GM18511 (cell line): ENCODE results near the gene RAPGEFL1.
A peak's percentile ranks its signal among the peaks of the same experiment; 100 is the strongest.
"Not testable (repeated sequence)": the region's sequence is repeated elsewhere in the genome, so short reads cannot be mapped to it uniquely, and the experiment has no call there.

Experiments used
- ATAC-seq: cut with Tn5 transposase; IDR thresholded peaks from one replicate; pipeline ENCODE4 v1.9.1; 2021; ENCODE audit warnings: mild to moderate bottlenecking, moderate library complexity; ENCODE audit not compliant: unreplicated experiment

Gene RAPGEFL1

GRCh38 chr17:40173091-40173777 lies 4.0 kb upstream of the RAPGEFL1 start:
- no peak for ATAC-seq

GRCh38 chr17:40173778-40174135 lies 3.5 kb upstream of the RAPGEFL1 start:
- no peak for ATAC-seq

GRCh38 chr17:40174514-40174913 lies 2.8 kb upstream of the RAPGEFL1 start:
- no peak for ATAC-seq

- no peak for ATAC-seq
Measured at GRCh38 chr17:40175928-40176753, 1.1 kb upstream of the RAPGEFL1 start.

- ATAC-seq: no peak
Measured at GRCh38 chr17:40176754-40177110, 538 bp upstream of the RAPGEFL1 start.

GRCh38 chr17:40178021-40178601 lies 841 bp downstream of the RAPGEFL1 start:
- ATAC-seq: no peak

GRCh38 chr17:40178660-40179059 lies 1.4 kb downstream of the RAPGEFL1 start:
- ATAC-seq: no peak

- ATAC-seq: no peak
Measured at GRCh38 chr17:40179923-40180659, 2.8 kb downstream of the RAPGEFL1 start.

- no peak for ATAC-seq
Measured at GRCh38 chr17:40180694-40181093, 3.4 kb downstream of the RAPGEFL1 start.

- ATAC-seq: no peak
Measured at GRCh38 chr17:40181205-40181604, 3.9 kb downstream of the RAPGEFL1 start.

- ATAC-seq: no peak
Measured at GRCh38 chr17:40182606-40183005, 5.3 kb downstream of the RAPGEFL1 start.

- no peak for ATAC-seq
Measured at GRCh38 chr17:40187238-40187637, 10.0 kb downstream of the RAPGEFL1 start.

GRCh38 chr17:40188694-40189093 lies 11.4 kb downstream of the RAPGEFL1 start:
- no peak for ATAC-seq

GRCh38 chr17:40190197-40191021 lies 13.1 kb downstream of the RAPGEFL1 start:
- ATAC-seq: no peak

- peak; percentile 81 for ATAC-seq
Measured at GRCh38 chr17:40191237-40192208, 14.3 kb downstream of the RAPGEFL1 start.

- ATAC-seq: no peak
Measured at GRCh38 chr17:40192961-40193360, 15.7 kb downstream of the RAPGEFL1 start.

- no peak for ATAC-seq
Measured at GRCh38 chr17:40194821-40195220, 17.6 kb downstream of the RAPGEFL1 start.

GRCh38 chr17:40197550-40197949 lies 20.3 kb downstream of the RAPGEFL1 start:
- no peak for ATAC-seq

GRCh38 chr17:40197965-40198456 lies 20.7 kb downstream of the RAPGEFL1 start:
- not testable (repeated sequence) for ATAC-seq
